HEK293T (cell line): ENCODE results near the gene CLEC18A.

Experiments used
- CTCF ChIA-PET: fragments of 350-600 bp; formaldehyde crosslinking; extraction: SDS; loops from one replicate; lab custom pipeline; 2021; ENCODE audit warnings: antibody characterized with exemption, inconsistent platforms; lab: Yijun Ruan, JAX
- POLR2A ChIA-PET: fragments of 350-600 bp; formaldehyde crosslinking; extraction: SDS; loops from one replicate; lab custom pipeline; 2020; ENCODE audit warnings: antibody characterized with exemption, inconsistent platforms; lab: Yijun Ruan, JAX
- DNase-seq: peaks from one replicate; pipeline ENCODE4 v3.0.0; 2012; ENCODE audit warnings: mixed read lengths; ENCODE audit errors: extremely low spot score
- ARNT ChIP-seq: fragments of 450-650 bp; IDR thresholded peaks from 2 replicates; pipeline ENCODE4 v1.6.1; 2017; ENCODE audit warnings: mild to moderate bottlenecking
- BHLHE40 ChIP-seq: fragments of 450-650 bp; IDR thresholded peaks from 2 replicates; pipeline ENCODE4 v1.6.1; 2016; ENCODE audit warnings: mild to moderate bottlenecking, moderate library complexity, borderline replicate concordance
- CTBP1 ChIP-seq: fragments of 450-650 bp; IDR thresholded peaks from 2 replicates; pipeline ENCODE4 v1.6.1; 2016; ENCODE audit warnings: borderline replicate concordance
- ELF4 ChIP-seq: fragments of 450-650 bp; IDR thresholded peaks from 2 replicates; pipeline ENCODE4 v1.6.1; 2017; ENCODE audit warnings: antibody characterized with exemption
- FOXA1 ChIP-seq: fragments of 450-650 bp; IDR thresholded peaks from 2 replicates; pipeline ENCODE4 v1.6.1; 2016; ENCODE audit warnings: mild to moderate bottlenecking
- FOXK2 ChIP-seq: fragments of 450-650 bp; IDR thresholded peaks from 2 replicates; pipeline ENCODE4 v1.6.1; 2016; ENCODE audit warnings: mild to moderate bottlenecking
- FOXM1 ChIP-seq: fragments of 450-650 bp; IDR thresholded peaks from 2 replicates; pipeline ENCODE4 v1.6.1; 2017; ENCODE audit warnings: mild to moderate bottlenecking, borderline replicate concordance
- HDGF ChIP-seq: fragments of 450-650 bp; IDR thresholded peaks from 2 replicates; pipeline ENCODE4 v1.6.1; 2017; ENCODE audit warnings: antibody characterized with exemption, borderline replicate concordance
- L3MBTL2 ChIP-seq: fragments of 450-650 bp; conservative IDR thresholded peaks from 2 replicates; pipeline ENCODE4 v1.6.1; 2016; ENCODE audit warnings: mild to moderate bottlenecking
- LEF1 ChIP-seq: fragments of 450-650 bp; IDR thresholded peaks from 2 replicates; pipeline ENCODE4 v1.6.1; 2017; ENCODE audit warnings: mild to moderate bottlenecking, borderline replicate concordance
- NFRKB ChIP-seq: fragments of 450-650 bp; IDR thresholded peaks from 2 replicates; pipeline ENCODE4 v1.6.1; 2016; ENCODE audit warnings: mild to moderate bottlenecking, moderate library complexity
- PKNOX1 ChIP-seq: fragments of 450-650 bp; IDR thresholded peaks from 2 replicates; pipeline ENCODE4 v1.6.1; 2016
- SP1 ChIP-seq: fragments of 450-650 bp; IDR thresholded peaks from 2 replicates; pipeline ENCODE4 v1.6.1; 2017
- SUZ12 ChIP-seq: fragments of 450-650 bp; IDR thresholded peaks from 2 replicates; pipeline ENCODE4 v1.6.1; 2016; ENCODE audit warnings: mild to moderate bottlenecking
- TARDBP ChIP-seq: fragments of 450-650 bp; IDR thresholded peaks from 2 replicates; pipeline ENCODE4 v1.6.1; 2016
- ZNF384 ChIP-seq: fragments of 450-650 bp; IDR thresholded peaks from 2 replicates; pipeline ENCODE4 v1.6.1; 2016

The CLEC18A gene

GRCh38 chr16:69938981-69939820 lies 11.9 kb upstream of the CLEC18A start:
- DNase-seq = no peak
- ChIA-PET CTCF (interaction anchor here (0.7 to 1.0 kb wide), 2 partner anchors 9 to 143 kb away, joined by 3 to 4 read pairs; no protein-coding TSS in a partner anchor), POLR2A (no interaction called here)
- TF ChIP-seq HDGF (no peak), FOXK2 (no peak), TARDBP (no peak), LEF1 (no peak), BHLHE40 (no peak), SUZ12 (no peak), ARNT (no peak), ELF4 (no peak), NFRKB (no peak), FOXA1 (no peak), FOXM1 (no peak), SP1 (no peak), PKNOX1 (no peak)

DNA sequence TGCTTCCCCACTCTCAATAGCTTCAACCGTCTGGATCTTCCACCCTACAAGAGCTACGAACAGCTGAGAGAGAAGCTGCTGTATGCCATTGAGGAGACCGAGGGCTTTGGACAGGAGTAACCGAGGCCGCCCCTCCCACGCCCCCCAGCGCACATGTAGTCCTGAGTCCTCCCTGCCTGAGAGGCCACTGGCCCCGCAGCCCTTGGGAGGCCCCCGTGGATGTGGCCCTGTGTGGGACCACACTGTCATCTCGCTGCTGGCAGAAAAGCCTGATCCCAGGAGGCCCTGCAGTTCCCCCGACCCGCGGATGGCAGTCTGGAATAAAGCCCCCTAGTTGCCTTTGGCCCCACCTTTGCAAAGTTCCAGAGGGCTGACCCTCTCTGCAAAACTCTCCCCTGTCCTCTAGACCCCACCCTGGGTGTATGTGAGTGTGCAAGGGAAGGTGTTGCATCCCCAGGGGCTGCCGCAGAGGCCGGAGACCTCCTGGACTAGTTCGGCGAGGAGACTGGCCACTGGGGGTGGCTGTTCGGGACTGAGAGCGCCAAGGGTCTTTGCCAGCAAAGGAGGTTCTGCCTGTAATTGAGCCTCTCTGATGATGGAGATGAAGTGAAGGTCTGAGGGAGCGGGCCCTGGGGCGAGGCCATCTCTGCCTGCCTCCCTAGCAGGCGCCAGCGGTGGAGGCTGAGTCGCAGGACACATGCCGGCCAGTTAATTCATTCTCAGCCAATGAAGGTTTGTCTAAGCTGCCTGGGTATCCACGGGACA lies 11.1 kb upstream of the CLEC18A start:
- TF ChIP-seq ZNF384 = no peak
- TF ChIP-seq FOXK2 = no peak
- no peak for TF ChIP-seq FOXM1
- TF ChIP-seq L3MBTL2 = no peak
- TF ChIP-seq FOXA1 = no peak
- TF ChIP-seq ARNT = no peak
- TF ChIP-seq TARDBP = no peak
- TF ChIP-seq PKNOX1 = no peak
- TF ChIP-seq CTBP1 = no peak
- TF ChIP-seq LEF1 = no peak
- no peak for TF ChIP-seq ELF4
- ChIA-PET POLR2A (no interaction called here), CTCF (no interaction called here)
- no peak for DNase-seq

DNA sequence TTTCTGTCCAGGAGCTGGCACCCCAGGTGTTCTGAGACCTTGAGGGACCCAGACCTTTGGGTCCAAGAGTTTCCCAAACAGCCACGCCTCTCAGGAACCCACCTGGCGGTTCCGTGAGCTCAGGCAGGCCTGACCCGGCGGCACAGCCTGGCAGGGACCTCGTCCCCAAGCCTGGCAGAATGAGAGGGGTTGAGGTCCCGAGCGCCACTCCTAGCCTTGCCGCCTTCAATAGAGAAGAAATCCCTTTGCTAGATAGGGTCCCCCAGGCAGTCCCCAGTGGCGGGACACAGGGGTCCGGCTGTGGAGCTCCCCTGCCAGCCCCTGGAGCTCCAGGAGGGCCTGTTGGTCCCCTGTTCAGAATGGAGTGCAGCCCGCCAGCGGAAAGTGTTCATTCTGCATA lies 10.5 kb upstream of the CLEC18A start:
- ChIA-PET POLR2A (no interaction called here), CTCF (no interaction called here)
- no peak for DNase-seq
- TF ChIP-seq L3MBTL2 (no peak), SP1 (no peak), LEF1 (no peak), TARDBP (no peak), ZNF384 (no peak), ELF4 (no peak), CTBP1 (no peak), FOXA1 (no peak), FOXK2 (no peak), ARNT (no peak), SUZ12 (no peak)

DNA sequence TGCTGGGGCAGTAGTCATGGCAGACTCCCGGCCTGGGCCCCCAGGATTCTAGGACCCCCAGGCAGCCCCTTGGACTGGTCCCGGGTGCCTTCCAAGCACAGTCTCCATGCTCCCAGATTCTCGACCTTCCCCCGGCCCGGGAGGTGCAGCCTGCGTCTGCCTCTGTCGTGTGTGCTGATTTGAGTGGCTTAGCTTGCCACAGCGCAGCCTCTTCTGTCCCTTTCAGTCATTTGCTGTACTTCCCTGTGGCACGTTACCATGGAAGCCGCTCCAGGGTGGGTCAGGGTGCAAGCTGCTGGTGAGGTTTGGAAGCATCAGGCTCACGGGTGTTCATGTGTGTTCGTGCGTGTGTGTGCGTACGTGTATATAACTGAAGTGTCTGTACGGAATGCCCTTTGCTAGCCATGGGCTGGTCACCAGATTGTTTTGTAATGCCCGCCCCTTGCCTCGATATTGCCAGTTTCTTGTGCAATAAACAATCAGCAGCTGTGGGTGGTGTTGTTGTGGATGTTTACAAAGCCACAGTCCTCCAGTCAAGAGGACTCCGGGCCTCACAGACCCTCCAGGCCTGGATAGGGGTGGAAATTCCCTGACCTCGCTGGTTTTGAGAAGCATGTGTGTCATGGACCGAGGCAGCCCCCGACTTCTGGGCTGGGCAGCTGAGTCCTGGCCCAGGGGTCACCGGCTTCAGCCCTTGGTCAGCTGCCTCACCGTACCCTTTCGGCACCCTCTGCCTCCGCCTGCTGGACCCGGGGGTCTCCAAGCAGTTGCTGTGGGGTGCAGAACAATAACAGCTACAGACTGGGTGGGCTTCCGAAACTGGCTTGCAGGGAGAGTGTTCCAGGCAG lies 9.7 kb upstream of the CLEC18A start:
- ChIA-PET POLR2A (no interaction called here), CTCF (no interaction called here)
- DNase-seq = no peak
- TF ChIP-seq TARDBP = no peak
- TF ChIP-seq SP1 = no peak
- no peak for TF ChIP-seq L3MBTL2
- TF ChIP-seq SUZ12 = no peak
- TF ChIP-seq PKNOX1 = no peak
- no peak for TF ChIP-seq HDGF
- TF ChIP-seq ZNF384 = no peak
- TF ChIP-seq CTBP1 = no peak
- TF ChIP-seq FOXM1 = no peak
- TF ChIP-seq FOXK2 = no peak
- TF ChIP-seq ARNT = no peak
- no peak for TF ChIP-seq LEF1
- no peak for TF ChIP-seq ELF4
- no peak for TF ChIP-seq FOXA1
- no peak for TF ChIP-seq NFRKB
- no peak for TF ChIP-seq BHLHE40

DNA sequence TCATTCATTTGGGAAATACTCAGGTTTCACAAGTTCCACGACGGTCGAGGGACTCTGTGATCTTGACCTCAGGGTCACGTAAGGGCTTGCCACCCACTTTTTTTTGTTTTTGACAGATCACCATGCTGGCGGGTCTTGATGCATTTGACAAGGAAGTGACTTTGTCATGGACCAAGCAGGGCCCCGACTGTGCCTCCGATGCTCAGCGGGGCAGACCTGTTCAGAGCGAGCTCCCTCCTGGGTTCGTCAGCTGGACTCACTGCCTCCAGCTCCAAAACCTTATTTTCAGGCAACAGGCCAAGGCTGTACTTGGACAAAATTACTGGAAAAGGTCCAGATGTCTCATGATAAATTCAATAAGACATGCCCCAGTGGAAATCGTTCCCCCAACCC lies 9.0 kb upstream of the CLEC18A start:
- POLR2A ChIA-PET = no interaction called here
- DNase-seq = no peak
- CTCF ChIA-PET = no interaction called here
- no peak for TF ChIP-seq ELF4
- no peak for TF ChIP-seq ZNF384
- TF ChIP-seq FOXK2 = no peak
- no peak for TF ChIP-seq PKNOX1
- no peak for TF ChIP-seq HDGF
